Tibial nerve (tissue), 4 donors: ENCODE data around the gene KCNAB3.

Source experiments
- EP300 ChIP-seq, 2 donors: sonication (generic); formaldehyde crosslinking; IDR thresholded peaks; one replicate each; pipeline ENCODE4 v1.6.1; 2017; ENCODE audit warnings: antibody characterized with exemption in 2 of 2, mild to moderate bottlenecking in 1 of 2
- POLR2A ChIP-seq, 2 donors: fragments of 450-650 bp; IDR thresholded peaks; one replicate each; pipeline ENCODE4 v1.6.1; 2017; ENCODE audit warnings: antibody characterized with exemption in 2 of 2, mild to moderate bottlenecking in 2 of 2, moderate library complexity in 2 of 2
- TF ChIP-seq, protein P1 (sequence below), 5 experiments: fragments of 200-600 bp in 3 of 5; fragments of 450-650 bp in 2 of 5; sonication (generic) in 3 of 5; IDR thresholded peaks; one replicate each; pipeline ENCODE4 v1.5.1; 2016 to 2019; ENCODE audit warnings: antibody characterized with exemption in 5 of 5, mild to moderate bottlenecking in 3 of 5, moderate library complexity in 2 of 5

DNA sequence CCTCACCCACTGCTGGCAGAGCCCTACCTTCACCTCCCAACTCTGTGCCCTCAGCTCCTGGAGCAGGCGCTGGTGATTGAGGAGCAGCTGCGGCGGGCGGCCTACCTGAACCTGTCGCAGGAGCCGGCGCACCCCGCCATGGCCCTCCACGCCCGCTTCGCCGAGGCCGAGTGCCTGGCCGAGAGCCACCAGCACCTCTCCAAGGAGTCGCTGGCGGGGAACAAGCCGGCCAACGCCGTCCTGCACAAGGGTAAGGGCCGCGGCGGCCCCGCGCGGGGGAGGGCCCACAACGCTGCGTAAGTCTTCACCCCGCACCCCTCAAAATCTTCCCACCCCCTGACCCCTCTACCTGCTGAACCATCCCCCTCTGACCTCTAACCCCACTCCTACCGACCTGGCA is 20.6 kb downstream of the KCNAB3 start:
- no peak for TF ChIP-seq EP300 (IDR thresholded peaks at IDR 0.05)
- no peak for TF ChIP-seq POLR2A (IDR thresholded peaks at IDR 0.05)
- TF ChIP-seq, protein P1, sequence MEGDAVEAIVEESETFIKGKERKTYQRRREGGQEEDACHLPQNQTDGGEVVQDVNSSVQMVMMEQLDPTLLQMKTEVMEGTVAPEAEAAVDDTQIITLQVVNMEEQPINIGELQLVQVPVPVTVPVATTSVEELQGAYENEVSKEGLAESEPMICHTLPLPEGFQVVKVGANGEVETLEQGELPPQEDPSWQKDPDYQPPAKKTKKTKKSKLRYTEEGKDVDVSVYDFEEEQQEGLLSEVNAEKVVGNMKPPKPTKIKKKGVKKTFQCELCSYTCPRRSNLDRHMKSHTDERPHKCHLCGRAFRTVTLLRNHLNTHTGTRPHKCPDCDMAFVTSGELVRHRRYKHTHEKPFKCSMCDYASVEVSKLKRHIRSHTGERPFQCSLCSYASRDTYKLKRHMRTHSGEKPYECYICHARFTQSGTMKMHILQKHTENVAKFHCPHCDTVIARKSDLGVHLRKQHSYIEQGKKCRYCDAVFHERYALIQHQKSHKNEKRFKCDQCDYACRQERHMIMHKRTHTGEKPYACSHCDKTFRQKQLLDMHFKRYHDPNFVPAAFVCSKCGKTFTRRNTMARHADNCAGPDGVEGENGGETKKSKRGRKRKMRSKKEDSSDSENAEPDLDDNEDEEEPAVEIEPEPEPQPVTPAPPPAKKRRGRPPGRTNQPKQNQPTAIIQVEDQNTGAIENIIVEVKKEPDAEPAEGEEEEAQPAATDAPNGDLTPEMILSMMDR (IDR thresholded peaks at IDR 0.05): no peak
